T-cell (primary cell): Measurements from ENCODE around the gene INPP5A. TPM values are rescaled to one million over a fixed set of nuclear protein-coding genes. Genes with fewer than 3 reads are reported as not detected.

Experiments
- ATAC-seq, 4 experiments: fragments of 200-7000 bp in 3 of 4; fragments of 150-1000 bp in 1 of 4; cut with Tn5 transposase; replicated peaks in 1 of 4; 1 replicate in 3 of 4; 2 replicates in 1 of 4; pipeline ENCODE4 v1.10.0; 2021; ENCODE audit warnings: moderate library complexity in 3 of 4, mild to moderate bottlenecking in 2 of 4, moderate number of reproducible peaks in 1 of 4
- CTCF ChIA-PET, 2 donors: fragments of 300-600 bp; sonication (Branson Sonifier 250); formaldehyde crosslinking; loops; one replicate each; lab custom pipeline; 2022; ENCODE audit warnings: antibody characterized with exemption in 2 of 2; lab: Charles Lee
- POLR2A ChIA-PET, 2 donors: fragments of 300-600 bp; sonication (Branson Sonifier 250); formaldehyde crosslinking; loops; one replicate each; lab custom pipeline; 2022; ENCODE audit warnings: antibody characterized with exemption in 2 of 2; lab: Charles Lee
- DNase-seq, 35 experiments: peaks; one replicate each; pipeline versions ENCODE4 v3.0.0 to v3.0.0-alpha.2; 2013 to 2023
- H3K27ac ChIP-seq: one replicate; pipeline ENCODE4 v1.5.1; 2013; ENCODE audit warnings: low read length
- H3K27me3 ChIP-seq, 2 experiments: replicated peaks in 1 of 2; 1 replicate in 1 of 2; 2 replicates in 1 of 2; pipeline versions ENCODE4 v1.6.1 to v1.7.0; 2013; ENCODE audit warnings: low read length in 1 of 2, mixed read lengths in 1 of 2; ENCODE audit not compliant: control insufficient read depth in 2 of 2, insufficient read depth in 2 of 2; ENCODE audit errors: extremely low read depth in 1 of 2
- H3K36me3 ChIP-seq, 2 donors: 1 replicate in 1 of 2; 2 replicates in 1 of 2; pipeline versions ENCODE4 v1.6.1 to v1.7.0; 2013; ENCODE audit warnings: low read length in 1 of 2; ENCODE audit not compliant: control insufficient read depth in 2 of 2, insufficient read depth in 1 of 2; ENCODE audit errors: extremely low read depth in 1 of 2
- H3K4me1 ChIP-seq, 2 experiments: 1 replicate in 1 of 2; 2 replicates in 1 of 2; pipeline versions ENCODE4 v1.6.1 to v1.7.0; 2013; ENCODE audit warnings: low read length in 2 of 2, mixed read lengths in 1 of 2; ENCODE audit not compliant: insufficient read depth in 2 of 2, control insufficient read depth in 1 of 2; ENCODE audit errors: extremely low read depth in 1 of 2
- H3K4me3 ChIP-seq, 2 donors: 1 replicate in 1 of 2; 2 replicates in 1 of 2; pipeline versions ENCODE4 v1.5.1 to v1.7.0; 2013; ENCODE audit warnings: mild to moderate bottlenecking in 2 of 2, low read length in 1 of 2, moderate library complexity in 1 of 2; ENCODE audit not compliant: control insufficient read depth in 1 of 2; ENCODE audit errors: extremely low read depth in 1 of 2
- H3K9me3 ChIP-seq: 2 replicates; pipeline ENCODE4 v1.7.0; 2013
- H3K27ac Mint-ChIP-seq, 2 donors: one replicate each; pipeline ENCODE4 v1.8.0; 2020 to 2021; ENCODE audit warnings: mild to moderate bottlenecking in 2 of 2, mixed read lengths in 2 of 2
- H3K27me3 Mint-ChIP-seq, 2 donors: one replicate each; pipeline ENCODE4 v1.8.0; 2021 to 2022; ENCODE audit warnings: mixed read lengths in 2 of 2
- H3K36me3 Mint-ChIP-seq: one replicate; pipeline ENCODE4 v1.8.0; 2021; ENCODE audit warnings: mixed read lengths
- H3K4me1 Mint-ChIP-seq, 3 donors: one replicate each; pipeline ENCODE4 v1.8.0; 2020 to 2022; ENCODE audit warnings: mixed read lengths in 3 of 3, mild to moderate bottlenecking in 1 of 3
- H3K4me3 Mint-ChIP-seq, 3 donors: one replicate each; pipeline ENCODE4 v1.8.0; 2020 to 2022; ENCODE audit warnings: mild to moderate bottlenecking in 3 of 3, mixed read lengths in 3 of 3, moderate library complexity in 3 of 3
- H3K9me3 Mint-ChIP-seq, 3 donors: one replicate each; pipeline ENCODE4 v1.8.0; 2020 to 2022; ENCODE audit warnings: mixed read lengths in 3 of 3
- WGBS: methylation state at CpG from one replicate; pipeline ENCODE4 v1.1.5; 2013; ENCODE audit warnings: missing lambda C conversion rate; ENCODE audit not compliant: insufficient coverage; 5-methylcytosine and 5-hydroxymethylcytosine counted together
- total RNA-seq, 35 experiments: library from RNA in 6 of 35; stranded (reverse) in 6 of 35; fragments of 120-200 nt in 1 of 35; gene quantifications; one replicate each; pipeline versions ENCODE4 v1.2.1 to v1.2.4 and lab custom pipeline; 2013 to 2026

The INPP5A gene
- total RNA-seq, 5 donors from 2014 or later (not counting 1 experiment from before 2014, with no cell fraction given) = 20.9 to 23.1 (median 22.9) TPM

- POLR2A ChIA-PET = no interaction called here
- WGBS = 92% methylated on average over 8 of the region's 15 CpGs
- H3K36me3 ChIP-seq = peaks cover 6 to 11% of the 10 kb centered on the region in 2 donors
Measured at GRCh38 chr10:132707776-132708171, 170.2 kb downstream of the INPP5A start.

GRCh38 chr10:132708441-132708840, 170.9 kb downstream of the INPP5A start:
- DNase-seq = no peak
- no peak overlapping the region for H3K4me3 ChIP-seq
- Mint-ChIP-seq H3K36me3 (peaks cover 67% of the 10 kb centered on the region), H3K4me1 (no peaks in the 10 kb centered on the region), H3K9me3 (peaks cover 0 to 9% (median 8%) of the 10 kb centered on the region in 3 donors), H3K27ac (no peak overlapping the region), H3K4me3 (no peak overlapping the region), H3K27me3 (no peaks in the 10 kb centered on the region)
- no peak for ATAC-seq
- no peaks in the 10 kb centered on the region for H3K9me3 ChIP-seq
- no peaks in the 10 kb centered on the region for H3K4me1 ChIP-seq
- peaks cover 8 to 16% of the 10 kb centered on the region in 2 donors for H3K36me3 ChIP-seq
- CTCF ChIA-PET = no interaction called here
- H3K27ac ChIP-seq = no peak overlapping the region
- POLR2A ChIA-PET = no interaction called here
- 97% methylated on average over 15 of the region's 15 CpGs for WGBS
- no peaks in the 10 kb centered on the region for H3K27me3 ChIP-seq

More at GRCh38 chr10:132707776-132708171, 170.2 kb downstream of the INPP5A start:
- Mint-ChIP-seq H3K27ac (no peak overlapping the region), H3K36me3 (peaks cover 67% of the 10 kb centered on the region), H3K4me3 (no peak overlapping the region), H3K9me3 (peaks cover 0 to 9% (median 8%) of the 10 kb centered on the region in 3 donors), H3K4me1 (no peaks in the 10 kb centered on the region), H3K27me3 (no peaks in the 10 kb centered on the region)
- Histone ChIP-seq H3K27me3 (no peaks in the 10 kb centered on the region), H3K27ac (no peak overlapping the region), H3K4me1 (no peaks in the 10 kb centered on the region), H3K4me3 (no peak overlapping the region), H3K9me3 (no peaks in the 10 kb centered on the region)
- no peak for DNase-seq
- no peak for ATAC-seq
- CTCF ChIA-PET = no interaction called here

- 87% methylated on average over 3 of the region's 4 CpGs for WGBS
- Histone ChIP-seq H3K27ac (no peak overlapping the region), H3K9me3 (no peaks in the 10 kb centered on the region), H3K4me1 (no peaks in the 10 kb centered on the region), H3K27me3 (no peaks in the 10 kb centered on the region), H3K36me3 (peaks cover 9 to 18% of the 10 kb centered on the region in 2 donors), H3K4me3 (no peak overlapping the region)
- ChIA-PET POLR2A (no interaction called here), CTCF (no interaction called here)
- no peak overlapping the region for H3K27ac Mint-ChIP-seq
- no peak overlapping the region for H3K4me3 Mint-ChIP-seq
- H3K4me1 Mint-ChIP-seq = no peaks in the 10 kb centered on the region
- no peaks in the 10 kb centered on the region for H3K27me3 Mint-ChIP-seq
- ATAC-seq = no peak
- peaks cover 0 to 9% (median 8%) of the 10 kb centered on the region in 3 donors for H3K9me3 Mint-ChIP-seq
- no peak for DNase-seq
- H3K36me3 Mint-ChIP-seq = peaks cover 65% of the 10 kb centered on the region
Measured at GRCh38 chr10:132708936-132709335, 171.3 kb downstream of the INPP5A start.

GRCh38 chr10:132709471-132709951, 171.9 kb downstream of the INPP5A start:
- ChIA-PET CTCF (no interaction called here), POLR2A (no interaction called here)
- H3K27me3 Mint-ChIP-seq = no peaks in the 10 kb centered on the region
- no peaks in the 10 kb centered on the region for H3K4me1 ChIP-seq
- H3K4me3 Mint-ChIP-seq = no peak overlapping the region
- no peak for ATAC-seq
- no peaks in the 10 kb centered on the region for H3K27me3 ChIP-seq
- H3K36me3 Mint-ChIP-seq = peaks cover 63% of the 10 kb centered on the region
- peaks cover 9 to 23% of the 10 kb centered on the region in 2 donors for H3K36me3 ChIP-seq
- peaks cover 0 to 9% (median 8%) of the 10 kb centered on the region in 3 donors for H3K9me3 Mint-ChIP-seq
- no peak for DNase-seq
- no peak overlapping the region for H3K4me3 ChIP-seq
- 95% methylated on average over 13 of the region's 13 CpGs for WGBS
- no peak overlapping the region for H3K27ac ChIP-seq
- no peaks in the 10 kb centered on the region for H3K9me3 ChIP-seq
- no peaks in the 10 kb centered on the region for H3K4me1 Mint-ChIP-seq
- H3K27ac Mint-ChIP-seq = no peak overlapping the region

GRCh38 chr10:132710036-132710686, 172.6 kb downstream of the INPP5A start:
- Histone ChIP-seq H3K27ac (no peak overlapping the region), H3K9me3 (no peaks in the 10 kb centered on the region), H3K4me3 (no peak overlapping the region), H3K4me1 (no peaks in the 10 kb centered on the region), H3K36me3 (peaks cover 9 to 28% of the 10 kb centered on the region in 2 donors), H3K27me3 (no peaks in the 10 kb centered on the region)
- WGBS = 97% methylated on average over 22 of the region's 22 CpGs
- Mint-ChIP-seq H3K4me3 (no peak overlapping the region), H3K27ac (no peak overlapping the region), H3K27me3 (no peaks in the 10 kb centered on the region), H3K36me3 (peaks cover 61% of the 10 kb centered on the region), H3K4me1 (no peaks in the 10 kb centered on the region), H3K9me3 (peaks cover 0 to 9% (median 8%) of the 10 kb centered on the region in 3 donors)
- CTCF ChIA-PET = no interaction called here
- DNase-seq (no peak), ATAC-seq (no peak)
- POLR2A ChIA-PET = no interaction called here

- Histone ChIP-seq H3K36me3 (peaks cover 9 to 36% of the 10 kb centered on the region in 2 donors), H3K27me3 (no peaks in the 10 kb centered on the region), H3K9me3 (no peaks in the 10 kb centered on the region), H3K4me1 (no peaks in the 10 kb centered on the region), H3K27ac (no peak overlapping the region), H3K4me3 (no peak overlapping the region)
- H3K36me3 Mint-ChIP-seq = peaks cover 55% of the 10 kb centered on the region
- ChIA-PET POLR2A (no interaction called here), CTCF (no interaction called here)
- no peak for DNase-seq
- no peak overlapping the region for H3K27ac Mint-ChIP-seq
- no peaks in the 10 kb centered on the region for H3K4me1 Mint-ChIP-seq
- 96% methylated on average over 15 of the region's 18 CpGs for WGBS
- H3K4me3 Mint-ChIP-seq = no peak overlapping the region
- H3K27me3 Mint-ChIP-seq = no peaks in the 10 kb centered on the region
- ATAC-seq = no peak
- peaks cover 0 to 5% (median 4%) of the 10 kb centered on the region in 3 donors for H3K9me3 Mint-ChIP-seq
Measured at GRCh38 chr10:132710746-132711612, 173.4 kb downstream of the INPP5A start.
